ENCODE results near the gene CYCS.
A peak's percentile ranks its signal among the peaks of the same experiment; 100 is the strongest.
"Not testable (repeated sequence)": the region's sequence is repeated elsewhere in the genome, so short reads cannot be mapped to it uniquely, and the experiment has no call there.

Gene CYCS

DNA sequence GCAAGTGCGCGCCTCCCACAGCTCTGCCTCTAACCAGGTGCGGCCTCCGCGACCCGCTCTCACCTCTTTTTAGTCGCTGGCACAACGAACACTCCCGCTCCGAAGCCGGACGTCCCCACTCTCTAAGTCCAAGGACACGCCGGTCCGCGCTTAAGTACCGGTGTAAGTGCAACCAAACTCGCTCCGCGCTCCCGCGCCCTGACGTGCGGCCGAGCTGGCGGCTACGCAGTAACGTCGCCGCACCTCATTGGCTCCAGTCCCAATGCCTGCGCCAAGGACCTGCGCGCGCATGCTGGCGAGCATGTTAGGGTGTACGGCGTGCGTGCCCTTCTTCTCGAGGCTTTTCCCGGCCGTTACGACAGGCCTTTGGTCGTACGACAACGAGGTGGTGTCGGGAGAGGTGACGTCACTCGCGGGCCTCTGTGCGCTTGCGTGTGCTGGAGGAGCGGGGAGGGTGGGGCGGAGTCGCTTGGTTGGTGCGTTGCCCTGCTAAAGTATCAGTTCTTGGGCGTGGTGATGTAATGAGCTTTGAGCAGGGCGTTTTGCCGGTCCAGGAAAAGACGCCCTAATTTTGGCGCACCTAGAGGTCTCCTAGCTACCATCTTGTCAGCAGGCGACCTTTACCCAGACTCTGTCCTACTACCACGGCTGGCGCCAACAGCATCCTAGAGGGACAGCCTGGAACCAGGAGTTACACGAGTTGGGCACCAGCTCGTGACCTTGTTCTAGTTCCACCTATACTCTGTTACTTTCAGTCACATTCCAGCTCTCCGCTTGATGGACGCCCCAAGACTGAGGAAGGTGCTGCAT is at the start of gene CYCS:
TSS of gene CYCS (minus strand) at position 124 of the 810 bp plus-strand sequence. CDS start 1,141 bp downstream, outside the sequence.
- DNase-seq = peak; percentile 99

DNA sequence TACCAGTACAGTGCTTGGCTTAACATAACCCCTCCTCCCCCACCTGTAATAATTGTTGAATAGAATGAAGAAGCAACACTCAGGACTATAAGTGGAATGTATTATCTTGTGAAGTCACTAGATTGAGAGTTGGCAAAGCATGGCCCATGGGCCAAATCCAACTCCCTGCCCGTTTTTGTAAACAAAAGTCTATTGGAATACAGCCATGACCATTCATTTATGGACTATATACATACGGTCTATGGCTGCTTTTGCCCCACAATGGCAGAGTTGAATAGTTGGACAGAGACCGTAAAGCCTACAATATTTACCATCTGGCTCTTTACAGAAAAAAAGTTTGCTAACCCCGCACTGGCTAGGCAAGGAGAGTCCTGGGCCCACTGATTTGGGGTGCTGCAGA is 48.1 kb upstream of the CYCS start:
- no peak for DNase-seq

DNA sequence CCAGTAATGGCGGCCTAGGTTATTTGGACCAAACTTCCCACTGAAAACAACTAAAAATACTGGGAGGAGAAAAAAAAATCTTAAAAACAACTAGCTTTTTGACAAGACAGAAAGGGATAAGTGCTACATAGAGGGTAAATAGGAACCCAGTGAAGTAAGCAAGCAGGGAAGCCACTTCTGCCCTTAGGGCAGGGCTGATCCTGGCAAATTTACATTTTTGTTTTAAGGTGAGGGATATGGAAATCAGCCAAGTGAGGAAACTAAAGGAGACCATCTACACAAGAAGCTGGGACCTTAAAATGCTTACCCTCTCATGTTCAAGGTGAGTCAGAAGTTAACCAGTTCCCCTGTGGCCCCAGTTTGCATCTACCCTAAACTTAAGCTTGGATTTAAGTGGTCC is 46.5 kb upstream of the CYCS start:
- no peak for DNase-seq

DNA sequence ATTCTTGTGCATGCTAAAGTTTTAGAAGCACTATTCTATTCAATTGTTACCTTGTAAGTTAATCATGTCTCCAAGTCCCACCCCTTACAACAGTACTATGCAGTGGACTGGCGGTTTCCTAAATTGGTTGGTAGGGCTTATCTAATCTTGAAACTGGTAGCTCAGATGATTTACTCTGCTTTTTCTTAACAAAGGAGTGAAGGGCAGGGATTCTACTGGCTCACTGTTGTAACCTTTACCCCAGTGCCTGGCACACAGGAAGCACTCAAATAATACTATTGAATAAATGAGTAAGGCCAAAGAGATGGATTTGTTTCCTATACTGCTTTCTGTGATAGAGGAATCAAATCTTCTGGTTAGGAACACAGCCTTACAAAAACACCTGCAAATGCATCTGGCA is 46.0 kb upstream of the CYCS start:
- no peak for DNase-seq

DNA sequence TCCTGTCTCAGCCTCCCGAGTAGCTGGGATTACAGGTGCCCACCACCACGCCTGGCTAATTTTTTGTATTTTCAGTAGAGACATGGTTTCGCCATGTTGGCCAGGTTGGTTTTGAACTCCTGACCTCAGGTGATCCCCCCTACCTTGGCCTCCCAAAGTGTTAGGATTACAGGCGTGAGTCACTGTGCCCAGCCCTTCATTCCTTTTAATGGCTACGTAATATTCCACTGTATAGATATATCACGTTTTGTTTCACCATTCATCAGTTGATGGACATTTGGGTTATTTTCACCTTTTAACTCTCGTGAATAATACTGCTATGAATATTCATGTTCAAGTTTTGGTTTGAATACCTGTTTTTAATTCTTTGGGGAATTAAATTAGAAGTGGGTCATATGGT is 44.6 kb upstream of the CYCS start:
- DNase-seq = no peak

DNA sequence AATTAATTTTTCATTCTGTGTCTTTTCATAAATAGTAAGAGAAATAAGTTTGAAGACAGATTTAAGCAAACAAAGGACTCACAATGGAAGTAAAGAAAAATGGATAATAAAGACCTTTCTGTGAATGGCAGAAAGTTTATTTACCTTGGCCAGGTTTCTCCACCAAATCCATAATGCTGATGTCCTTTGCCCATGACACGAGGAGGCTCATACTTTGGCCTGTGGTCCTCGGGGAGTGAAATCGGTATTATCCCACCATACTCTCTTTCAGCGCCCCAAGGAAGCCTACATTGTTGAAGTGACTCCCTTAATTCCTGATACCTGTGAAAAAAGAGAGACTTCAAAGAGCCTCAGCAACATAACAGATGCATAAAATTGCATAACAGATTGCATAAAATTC is 43.1 kb upstream of the CYCS start:
- no peak for DNase-seq

DNA sequence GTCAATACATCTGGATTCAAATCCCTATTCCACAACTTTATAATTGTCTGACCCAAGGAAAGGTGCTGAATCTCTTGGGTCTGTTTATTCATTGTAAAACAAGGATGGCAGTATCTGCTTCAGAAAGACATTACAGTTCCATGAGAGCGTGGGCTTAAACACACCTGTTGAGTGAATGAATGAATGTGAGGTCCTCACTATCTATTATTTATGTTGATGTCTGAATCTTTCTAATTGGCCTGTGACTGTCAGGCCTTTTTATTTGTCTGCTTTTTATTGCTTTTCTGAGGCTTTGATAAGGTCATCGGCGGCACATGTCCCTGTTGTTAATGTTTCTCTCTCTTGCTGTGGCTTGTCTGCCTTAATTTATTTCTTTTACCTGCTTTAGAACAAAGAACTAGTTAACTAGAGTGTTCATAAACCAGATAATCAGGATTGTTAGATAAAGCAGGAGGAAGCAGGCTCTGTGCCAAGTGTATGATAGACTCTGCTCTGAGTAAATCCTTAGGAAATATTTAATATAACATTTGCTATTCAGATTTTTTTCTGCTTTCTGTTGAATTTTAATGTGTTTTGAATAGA is 42.3 kb upstream of the CYCS start:
- no peak for DNase-seq

DNA sequence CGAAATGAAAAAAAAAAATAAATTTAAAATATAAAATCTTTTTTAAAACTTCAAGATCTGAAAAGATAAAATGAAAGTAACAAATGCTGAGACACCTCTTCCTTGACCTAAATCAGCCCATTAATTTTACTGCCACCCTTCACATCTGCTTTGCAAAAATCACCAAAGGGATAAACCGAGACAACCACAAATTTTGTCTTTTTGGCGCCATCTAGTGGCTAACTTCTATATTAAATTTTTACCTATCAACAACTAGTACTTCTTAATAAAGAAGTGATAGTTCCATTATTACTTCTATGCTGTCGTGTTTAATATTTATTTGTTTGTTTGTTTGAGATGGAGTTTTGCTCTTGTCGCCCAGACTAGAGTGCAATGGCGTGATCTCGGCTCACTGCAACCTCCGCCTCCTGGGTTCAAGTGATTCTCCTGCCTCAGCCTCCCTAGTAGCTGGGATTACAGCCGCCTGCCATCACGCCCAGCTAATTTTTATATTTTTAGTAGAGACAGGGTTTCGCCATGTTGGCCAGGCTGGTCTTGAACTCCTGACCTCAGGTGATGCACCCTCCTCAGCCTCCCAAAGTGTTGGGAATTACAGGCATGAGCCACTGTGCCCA is 35.0 kb upstream of the CYCS start:
- not testable (repeated sequence) for DNase-seq

DNA sequence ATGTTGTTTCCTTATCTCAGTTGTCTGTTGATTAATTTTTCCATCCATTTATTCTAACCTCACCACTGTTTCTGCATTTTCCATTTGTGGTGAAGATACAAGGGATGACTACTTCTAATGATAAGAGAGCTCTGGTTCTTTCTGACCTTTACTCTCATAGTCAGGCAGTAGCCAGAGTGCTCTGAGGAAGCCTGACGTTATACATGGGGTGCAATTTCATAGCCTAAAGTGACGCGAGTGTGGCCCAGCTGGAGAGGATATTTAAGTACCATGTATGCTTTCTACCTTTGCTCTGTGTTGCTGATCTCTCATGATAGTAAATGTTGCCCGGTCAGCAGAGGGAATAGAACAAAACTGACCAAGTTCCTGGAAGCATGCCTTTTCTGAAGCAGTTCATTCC is 33.9 kb upstream of the CYCS start:
- DNase-seq = no peak

DNA sequence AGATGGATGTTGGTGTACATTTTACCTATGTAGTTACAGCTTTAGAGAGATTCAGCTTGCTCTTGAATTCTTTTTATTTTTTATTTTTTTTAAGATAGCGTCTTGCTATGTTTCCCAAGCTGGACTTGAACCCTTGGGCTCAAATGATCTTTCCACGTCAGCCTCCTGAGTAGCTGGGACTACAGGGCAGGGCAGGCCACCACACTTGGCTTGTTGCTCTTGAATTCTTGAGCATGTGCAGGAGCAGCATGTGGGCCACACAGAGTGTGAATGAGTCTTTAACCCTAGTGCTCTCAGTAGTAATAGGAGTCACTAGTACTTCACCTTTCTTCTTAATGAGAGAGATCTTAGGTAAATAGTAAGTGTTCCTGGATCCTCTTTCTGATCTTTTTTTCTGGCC is 26.7 kb upstream of the CYCS start:
- no peak for DNase-seq

DNA sequence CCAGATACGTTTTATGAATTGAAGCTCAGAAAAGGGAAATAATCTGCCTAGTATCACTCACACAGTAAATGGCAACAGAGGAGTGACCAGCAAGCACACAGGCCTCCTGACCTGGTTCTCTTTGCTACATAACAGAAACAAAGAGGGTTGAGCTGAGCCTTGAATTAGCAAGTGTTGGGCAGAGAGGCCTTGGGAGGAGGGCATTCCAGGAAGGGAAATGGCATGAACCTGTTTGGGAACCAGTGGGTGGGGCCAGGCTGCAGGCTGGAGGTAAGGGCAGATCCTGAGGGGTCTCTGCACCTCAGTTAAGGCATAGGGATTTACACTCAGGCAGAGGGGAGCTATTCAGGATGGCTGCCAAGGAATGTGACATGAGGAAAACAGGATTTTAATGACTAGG is 24.8 kb upstream of the CYCS start:
- no peak for DNase-seq

DNA sequence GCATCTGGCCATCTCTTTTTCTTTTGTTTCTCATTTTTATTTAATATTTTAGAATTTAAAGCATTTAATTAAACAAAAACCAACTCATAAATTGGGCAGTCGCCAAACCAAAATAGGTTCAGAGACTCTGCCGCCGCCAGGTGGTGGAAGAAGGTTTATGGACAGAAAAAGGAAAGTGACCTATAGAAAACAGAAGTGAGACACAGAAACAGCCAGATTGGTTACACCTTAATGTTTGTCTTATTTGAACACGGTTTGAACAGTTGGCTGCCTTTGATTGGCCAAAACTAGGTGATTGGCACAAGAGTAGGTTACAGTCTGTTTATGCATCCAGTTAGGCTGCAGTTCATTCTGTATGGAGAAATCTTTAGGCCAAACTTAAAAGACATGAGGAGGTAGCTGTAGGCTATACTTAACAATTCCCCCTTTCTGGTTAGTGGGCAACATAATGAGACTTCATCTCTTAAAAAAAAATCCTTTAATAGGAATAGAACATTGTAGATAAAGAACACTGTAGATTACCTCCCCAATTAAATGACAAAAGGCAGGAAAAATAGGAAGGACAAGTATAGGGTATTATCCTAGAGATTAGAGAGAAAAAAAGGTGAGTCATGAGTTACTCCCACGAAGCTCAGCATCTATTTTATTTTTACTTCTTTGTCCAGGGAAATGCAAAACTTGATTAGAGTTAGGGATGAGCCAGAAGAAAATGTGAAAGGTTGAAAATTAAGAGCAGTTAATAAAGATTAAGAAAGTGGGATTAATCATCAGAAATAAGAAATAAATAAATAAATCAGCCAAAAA is 23.9 kb upstream of the CYCS start:
- DNase-seq = no peak

DNA sequence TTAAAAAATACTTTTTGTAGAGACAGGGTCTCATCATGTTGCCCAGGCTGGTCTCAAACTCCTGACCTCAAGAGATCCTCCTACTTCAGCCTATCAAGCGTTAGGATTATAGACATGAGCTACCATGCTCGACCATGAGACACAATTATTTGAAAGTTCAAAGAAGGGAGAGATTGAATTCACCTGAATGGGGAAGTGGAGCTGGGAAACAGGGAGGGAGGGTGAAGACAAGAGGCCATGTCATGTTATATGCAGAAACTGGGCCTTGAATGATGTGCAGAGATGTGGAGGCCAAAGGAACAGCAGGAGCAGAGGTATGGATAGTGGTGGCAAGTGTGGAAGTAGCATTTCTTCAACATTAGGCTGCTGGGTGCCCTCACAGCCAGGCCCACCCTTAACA is 18.7 kb upstream of the CYCS start:
- DNase-seq = no peak

DNA sequence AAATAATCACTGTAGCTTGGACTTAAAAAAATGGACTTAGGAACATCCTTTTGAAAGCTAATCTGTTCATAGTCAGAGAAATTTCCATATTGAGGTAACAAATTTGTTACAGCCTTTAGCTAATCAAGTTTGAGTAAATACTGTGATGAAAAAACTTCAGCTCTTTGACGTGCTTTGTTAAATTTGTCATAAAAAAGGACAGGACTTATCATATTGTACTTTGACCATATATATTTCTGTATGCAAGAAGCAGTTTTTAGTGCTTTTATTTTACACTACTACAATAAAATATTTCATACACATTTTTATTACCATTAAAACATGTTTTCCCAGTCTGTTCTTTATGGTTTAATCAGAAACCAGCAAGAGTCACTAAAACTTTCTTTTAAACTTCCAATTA is 14.5 kb upstream of the CYCS start:
- no peak for DNase-seq

DNA sequence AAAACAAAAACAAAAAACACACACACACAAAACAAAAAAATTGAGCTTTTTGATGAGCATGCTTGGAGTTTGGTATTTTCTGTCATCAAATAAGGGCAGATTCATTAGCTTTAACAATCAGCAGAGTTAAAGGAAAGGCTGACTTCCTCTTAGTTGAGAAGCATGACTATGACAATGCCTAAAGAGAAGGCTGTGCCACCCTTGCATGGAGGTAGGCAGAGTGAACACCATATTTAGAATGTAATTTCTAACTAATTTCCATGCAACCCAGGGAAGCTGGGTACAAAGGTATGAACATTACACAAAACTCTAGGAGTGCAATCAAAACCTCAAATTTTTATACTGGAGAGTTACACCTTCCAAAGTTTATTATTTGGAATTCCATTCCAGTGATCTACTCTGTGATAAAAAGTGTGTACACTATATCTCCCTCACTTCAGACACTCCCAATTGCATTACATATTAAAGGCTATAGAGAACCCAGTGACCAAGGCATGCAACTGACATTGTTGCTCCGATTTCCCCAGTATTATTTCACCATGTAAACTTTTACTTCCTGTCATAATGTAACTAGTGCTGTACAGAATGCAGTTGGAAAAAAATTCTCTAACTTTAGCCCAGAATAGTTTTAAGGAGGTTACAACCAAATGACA is 9.4 kb upstream of the CYCS start:
- no peak for DNase-seq

DNA sequence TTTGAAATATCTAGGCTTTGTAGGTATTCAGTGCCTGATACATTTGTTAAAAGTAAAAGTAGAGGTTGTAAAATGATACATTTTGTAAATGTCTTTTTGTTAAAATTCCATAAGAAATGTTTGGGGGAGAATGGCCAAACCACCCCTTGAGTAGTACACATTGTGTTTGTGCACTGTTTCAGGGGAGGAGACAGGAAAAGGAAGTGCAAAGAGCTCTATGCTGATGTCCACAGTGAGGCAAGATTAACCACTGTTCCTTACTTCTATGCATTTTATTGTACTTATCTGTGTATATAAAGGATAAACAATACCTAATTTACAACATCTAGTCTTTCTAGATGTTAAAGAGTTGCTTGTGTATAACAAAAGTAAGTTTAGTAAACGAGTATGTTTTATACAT is 7.4 kb upstream of the CYCS start:
- no peak for DNase-seq

DNA sequence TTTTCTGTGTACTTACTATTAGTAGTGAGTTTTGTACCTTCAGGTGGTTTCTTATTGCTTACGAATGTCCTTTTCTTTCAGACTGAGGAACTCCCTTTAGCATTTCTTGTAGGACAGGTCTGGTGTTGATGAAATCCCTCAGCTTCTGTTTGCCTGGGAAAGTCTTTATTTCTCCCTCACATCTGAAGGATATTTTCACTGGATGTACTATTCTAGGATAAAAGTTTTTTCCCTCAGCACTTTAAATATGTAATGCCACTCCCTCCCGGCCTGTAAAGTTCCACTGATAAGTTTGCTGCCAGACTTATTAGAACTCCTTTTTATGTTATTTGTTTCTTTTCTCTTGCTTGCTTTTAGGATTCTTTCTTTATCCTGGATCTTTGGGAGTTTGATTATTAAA is 1.7 kb upstream of the CYCS start:
- no peak for DNase-seq

DNA sequence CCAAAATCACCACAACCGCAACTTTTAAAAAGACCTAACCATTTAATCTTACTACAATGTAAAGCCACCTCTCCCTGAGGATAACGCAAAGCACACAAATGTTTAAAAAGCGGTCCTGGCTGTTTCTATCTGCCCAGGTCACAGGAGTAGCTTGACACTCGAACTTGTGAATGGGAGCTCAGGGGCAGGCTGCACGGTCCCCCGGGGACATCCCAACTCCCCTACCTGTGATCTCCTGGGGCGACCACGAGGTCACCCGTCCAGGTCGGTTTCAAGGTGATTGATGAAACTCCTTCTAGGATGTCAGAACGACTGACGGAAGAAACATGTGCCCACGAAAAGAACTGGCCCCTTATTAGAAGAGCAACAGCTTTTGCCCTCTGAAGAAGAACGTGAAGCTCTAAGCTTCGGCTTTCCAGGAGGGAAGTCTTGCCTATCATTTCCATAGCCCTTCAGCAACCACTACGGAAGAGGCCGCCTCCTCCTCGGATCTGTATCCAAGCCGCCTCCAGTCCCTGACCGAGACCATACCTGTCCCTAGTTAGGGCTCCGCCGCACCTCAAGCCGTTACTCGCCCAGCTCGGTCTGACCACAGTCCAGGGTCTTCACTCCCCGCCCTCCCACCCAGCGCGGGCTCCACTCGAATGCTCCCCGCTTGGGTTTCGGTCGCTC is 459 bp downstream of the CYCS start:
- peak; percentile 15 to 17 for DNase-seq

DNA sequence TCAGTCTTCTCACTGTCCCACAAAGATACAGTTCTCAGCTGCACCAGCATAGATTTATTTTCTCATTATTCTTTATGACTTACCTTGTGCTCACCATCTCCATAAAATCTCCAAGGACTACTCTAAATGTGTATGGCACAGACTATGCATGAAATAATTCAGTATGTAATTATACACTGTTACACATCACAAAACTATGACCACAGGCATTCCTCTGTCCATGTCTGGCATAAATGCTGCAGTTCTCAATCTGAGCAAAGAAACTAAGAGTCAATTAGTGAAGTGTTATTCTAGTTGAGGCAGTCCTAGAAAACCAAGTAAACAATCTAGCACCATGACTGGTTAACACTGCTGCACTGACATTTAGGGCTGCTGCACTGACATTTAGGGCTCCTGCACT is 2.7 kb downstream of the CYCS start:
- DNase-seq = no peak

DNA sequence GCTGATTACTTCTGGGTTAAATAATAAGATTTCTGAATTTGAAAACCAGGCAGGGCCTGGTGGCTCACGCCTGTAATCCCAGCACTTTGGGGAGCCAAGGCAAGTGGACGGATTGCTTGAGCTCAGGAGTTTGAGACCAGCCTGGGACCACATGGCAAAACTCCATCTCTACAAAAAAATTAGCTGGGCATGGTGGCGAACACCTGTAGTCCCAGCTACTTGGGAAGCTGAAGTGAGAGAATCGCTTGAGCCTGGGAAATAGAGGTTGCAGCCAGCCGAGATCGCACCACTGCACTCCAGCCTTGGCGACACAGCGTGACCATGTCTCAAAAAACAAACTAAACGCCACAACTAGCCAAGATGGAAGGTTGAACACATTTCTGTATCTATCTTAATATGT is 3.5 kb downstream of the CYCS start:
- no peak for DNase-seq

DNA sequence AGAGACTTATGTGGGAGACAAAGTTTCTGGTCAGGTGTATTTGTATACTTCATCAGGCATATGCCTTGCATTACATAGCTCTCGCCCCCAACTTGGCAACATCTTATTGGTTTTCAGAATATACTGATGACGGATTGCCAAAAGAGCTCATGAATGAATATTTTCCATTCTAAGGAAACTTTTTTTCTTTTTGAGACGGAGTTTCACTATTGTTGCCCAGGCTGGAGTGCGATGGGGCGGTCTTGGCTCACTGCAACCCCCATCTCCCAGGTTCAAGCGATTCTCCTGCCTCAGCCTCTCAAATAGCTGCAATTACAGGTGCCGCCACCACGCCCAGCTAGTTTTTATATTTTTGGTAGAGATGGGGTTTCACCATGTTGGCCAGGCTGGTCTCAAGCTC is 6.0 kb downstream of the CYCS start:
- no peak for DNase-seq

DNA sequence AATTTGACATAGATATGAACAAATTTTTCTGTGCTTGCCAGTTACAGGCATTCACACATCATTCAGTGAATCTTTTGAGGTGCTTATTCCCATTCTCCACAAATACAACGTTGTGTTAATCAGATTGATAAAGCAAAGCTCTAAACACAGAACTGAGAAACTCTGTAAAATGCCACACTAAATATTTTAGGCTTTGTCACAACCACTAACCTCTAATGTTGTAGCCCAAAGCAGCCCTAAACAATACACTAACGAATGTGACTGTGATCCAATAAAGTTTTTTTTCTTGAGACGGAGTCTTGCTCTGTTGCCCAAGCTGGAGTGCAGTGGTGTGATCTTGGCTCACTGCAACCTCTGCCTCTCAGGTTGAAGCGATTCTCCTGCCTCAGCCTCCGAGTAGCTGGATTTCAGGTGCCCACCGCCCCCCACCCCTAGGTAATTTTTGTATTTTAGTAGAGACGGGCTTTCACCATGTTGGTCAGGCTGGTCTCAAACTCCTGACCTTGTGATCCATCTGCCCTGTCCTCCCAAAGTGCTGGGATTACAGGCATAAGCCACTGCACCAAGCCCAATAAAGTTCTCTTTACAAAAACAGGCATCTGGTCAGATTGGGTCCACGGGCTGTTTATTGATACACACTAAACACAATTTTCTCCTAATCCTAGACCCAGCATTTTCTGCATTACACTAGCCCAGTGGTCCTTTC is 6.9 kb downstream of the CYCS start:
- DNase-seq = no peak
